ENCODE results near the gene ING5.
A peak's percentile ranks its signal among the peaks of the same experiment; 100 is the strongest.
"Not testable (repeated sequence)": the region's sequence is repeated elsewhere in the genome, so short reads cannot be mapped to it uniquely, and the experiment has no call there.

Gene ING5

GRCh38 chr2:241743008-241743407 is 41.2 kb downstream of the ING5 start:
- DNase-seq, result not testable (repeated sequence)

DNA sequence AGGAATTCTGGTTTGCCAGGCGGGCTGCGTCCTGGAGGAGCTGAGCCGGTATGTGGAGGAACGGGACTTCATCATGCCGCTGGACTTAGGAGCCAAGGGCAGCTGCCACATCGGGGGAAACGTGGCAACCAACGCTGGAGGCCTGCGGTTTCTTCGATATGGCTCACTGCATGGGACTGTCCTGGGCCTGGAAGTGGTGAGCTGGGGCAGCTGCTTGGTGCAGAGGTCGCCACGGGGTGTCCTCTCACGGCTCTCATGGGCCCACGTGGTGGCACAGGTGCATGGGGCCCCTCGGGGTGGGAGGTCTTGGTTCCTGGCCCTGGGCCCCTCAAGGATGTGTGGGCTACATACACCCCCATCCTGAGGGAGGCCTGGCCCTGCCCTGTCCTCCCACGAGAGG is 41.8 kb downstream of the ING5 start:
- no peak for DNase-seq

DNA sequence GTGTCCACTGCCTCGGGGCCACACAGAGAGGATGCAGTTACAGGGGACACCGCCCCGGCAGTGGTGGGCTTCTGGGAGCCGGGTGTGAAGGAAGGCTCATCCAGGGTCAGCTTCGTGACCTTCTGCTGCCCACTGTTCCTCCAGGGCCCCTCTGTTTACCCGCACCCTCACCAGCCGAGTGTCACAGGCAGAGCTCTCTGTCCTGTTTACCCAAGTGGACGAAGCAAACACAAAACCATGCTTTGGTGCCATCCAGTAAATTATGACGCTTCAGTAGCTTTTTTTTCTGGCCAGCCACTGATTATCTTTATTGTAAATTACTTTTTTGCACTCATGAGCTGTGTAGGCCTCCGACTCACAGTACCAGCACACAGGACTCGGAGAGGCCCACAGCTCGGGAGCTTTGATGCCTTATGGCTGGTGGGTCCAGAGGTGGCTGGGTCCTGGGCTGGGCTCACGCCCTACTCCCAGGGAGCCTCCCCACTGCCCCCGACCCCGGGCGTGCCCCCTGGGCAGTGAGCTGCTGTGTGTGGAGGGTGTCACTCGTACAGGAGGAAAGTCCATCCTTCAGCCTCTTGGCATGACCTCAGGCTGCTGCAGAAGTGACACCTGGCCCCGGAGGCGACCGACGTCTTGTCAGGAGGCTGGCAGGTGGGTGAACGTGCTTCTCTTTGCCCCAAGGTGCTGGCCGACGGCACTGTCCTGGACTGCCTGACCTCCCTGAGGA is 42.4 kb downstream of the ING5 start:
- DNase-seq, result no peak

DNA sequence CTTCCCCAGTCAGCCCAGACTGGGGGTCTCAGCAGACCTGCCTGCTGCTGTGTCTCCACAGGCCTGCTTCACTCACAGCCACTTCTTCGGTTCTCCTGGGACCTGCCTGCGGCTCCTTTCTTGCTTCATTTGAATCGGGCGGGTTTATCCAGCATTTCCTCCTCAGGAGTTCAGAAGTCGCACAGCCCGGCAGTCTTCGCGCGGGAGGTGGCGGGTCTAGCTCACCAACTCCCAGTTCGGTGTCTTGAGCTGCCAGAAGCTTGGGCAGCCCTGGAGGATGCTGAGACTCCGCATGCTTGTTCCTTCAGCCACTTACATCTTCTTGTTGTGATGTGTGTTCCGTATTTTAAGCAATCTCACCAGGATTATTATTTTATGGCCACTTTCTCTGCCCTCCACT is 43.4 kb downstream of the ING5 start:
- no peak for DNase-seq

GRCh38 chr2:241746084-241746483 is 44.2 kb downstream of the ING5 start:
- DNase-seq, result no peak

DNA sequence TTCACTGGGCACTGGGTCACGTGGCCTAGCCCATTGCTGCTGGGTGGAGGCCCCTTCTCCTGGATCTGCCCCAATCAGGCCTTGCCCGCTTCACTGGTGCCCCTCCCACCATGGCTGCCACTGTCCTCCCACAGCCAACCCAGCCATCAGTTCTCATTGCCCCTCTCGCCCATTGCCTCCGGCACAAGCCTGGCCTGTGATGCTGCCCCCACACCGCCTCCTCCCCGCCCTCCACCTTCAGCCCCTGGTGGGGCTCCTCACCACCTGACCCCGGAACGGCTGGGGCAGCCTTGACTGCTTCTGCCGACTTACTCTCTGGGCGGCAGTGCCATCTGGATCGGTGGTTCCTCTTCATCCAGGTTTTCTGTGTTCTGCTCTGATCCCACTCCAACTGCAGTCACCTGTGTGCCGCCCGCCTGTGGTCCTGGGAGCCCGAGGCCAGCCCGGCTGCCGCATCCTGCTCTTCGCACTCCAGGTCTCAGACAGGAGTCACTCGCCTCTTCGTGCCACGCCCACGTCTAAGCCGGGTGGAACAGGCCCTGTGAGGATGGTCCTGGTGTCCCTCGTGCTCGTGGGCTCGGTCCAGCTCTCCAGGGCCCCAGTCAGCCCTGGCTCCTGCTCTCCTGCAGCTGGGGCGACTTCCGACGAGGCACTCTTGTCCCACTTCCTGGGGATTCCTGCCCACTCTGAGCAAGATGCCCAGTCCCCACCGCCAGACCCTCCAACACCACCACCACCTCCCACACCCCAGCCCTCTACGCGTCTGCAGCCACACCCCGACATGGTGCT is 46.8 kb downstream of the ING5 start:
- DNase-seq, result no peak

DNA sequence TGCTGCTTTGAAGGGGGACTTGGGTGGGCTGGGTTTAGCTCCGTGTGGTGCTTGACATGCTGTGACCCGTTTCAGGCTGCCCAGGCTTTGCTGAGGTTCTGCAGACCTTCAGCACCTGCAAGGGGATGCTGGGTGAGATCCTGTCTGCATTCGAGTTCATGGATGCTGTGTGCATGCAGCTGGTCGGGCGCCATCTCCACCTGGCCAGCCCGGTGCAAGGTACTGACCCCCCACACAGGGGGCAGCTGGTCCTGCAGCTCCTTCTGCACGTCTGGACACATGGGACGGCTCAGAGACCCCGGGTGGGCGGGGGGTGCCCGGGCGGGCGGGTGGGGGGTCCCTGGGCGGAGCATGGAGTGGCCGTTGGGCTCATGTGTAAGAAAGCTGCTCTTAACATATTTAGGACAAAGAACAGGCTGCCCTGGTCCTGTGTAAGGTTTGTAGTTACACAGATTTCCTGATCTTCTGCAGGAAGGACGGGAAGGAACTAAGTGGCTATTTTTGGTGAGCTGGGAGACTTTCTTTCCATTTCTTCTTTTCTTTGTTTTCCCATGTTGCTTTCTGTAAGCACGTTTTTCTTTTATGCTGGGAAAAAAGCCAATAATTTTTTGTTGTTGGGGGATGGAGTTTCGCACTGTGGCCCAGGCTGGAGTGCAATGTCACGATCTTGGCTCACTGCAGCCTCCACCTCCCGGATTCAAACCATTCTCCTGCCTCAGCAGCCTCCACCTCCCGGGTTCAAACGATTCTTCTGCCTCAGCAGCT is 48.4 kb downstream of the ING5 start:
- no peak for DNase-seq

DNA sequence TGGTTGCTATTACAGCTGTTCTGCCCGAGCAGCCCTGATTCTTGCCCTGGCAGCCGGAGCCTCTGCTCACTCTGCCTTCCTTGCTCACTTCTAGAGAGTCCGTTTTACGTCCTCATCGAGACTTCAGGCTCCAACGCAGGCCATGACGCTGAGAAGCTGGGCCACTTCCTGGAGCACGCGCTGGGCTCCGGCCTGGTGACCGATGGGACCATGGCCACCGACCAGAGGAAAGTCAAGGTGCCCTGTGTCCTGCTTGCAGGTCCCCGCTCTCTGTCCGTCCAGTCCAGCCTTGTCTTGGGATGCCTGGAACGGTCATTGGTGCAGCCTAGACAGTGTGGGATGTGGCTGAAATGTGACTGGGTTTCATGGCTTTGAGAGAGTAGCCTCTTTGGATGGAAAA is 49.3 kb downstream of the ING5 start:
- DNase-seq, result no peak

DNA sequence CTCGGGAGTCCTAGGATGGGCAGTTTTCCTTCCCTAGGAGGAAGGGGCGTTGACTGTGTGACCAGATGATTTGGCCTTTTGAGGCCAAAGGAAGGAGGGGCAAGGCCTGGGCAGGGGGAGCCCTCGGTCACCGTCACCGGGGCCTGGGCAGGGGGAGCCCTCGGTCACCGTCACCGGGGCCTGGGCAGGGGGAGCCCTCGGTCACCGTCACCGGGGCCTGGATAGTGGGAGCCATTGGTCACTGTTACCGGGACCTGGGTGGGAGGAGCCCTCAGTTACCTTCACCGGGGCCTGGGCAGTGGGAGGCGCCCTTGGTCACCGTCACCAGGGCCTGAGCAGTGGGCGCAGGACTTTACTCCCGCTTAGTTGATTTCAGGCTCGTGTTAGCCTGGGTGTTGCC is 49.9 kb downstream of the ING5 start:
- no peak for DNase-seq

DNA sequence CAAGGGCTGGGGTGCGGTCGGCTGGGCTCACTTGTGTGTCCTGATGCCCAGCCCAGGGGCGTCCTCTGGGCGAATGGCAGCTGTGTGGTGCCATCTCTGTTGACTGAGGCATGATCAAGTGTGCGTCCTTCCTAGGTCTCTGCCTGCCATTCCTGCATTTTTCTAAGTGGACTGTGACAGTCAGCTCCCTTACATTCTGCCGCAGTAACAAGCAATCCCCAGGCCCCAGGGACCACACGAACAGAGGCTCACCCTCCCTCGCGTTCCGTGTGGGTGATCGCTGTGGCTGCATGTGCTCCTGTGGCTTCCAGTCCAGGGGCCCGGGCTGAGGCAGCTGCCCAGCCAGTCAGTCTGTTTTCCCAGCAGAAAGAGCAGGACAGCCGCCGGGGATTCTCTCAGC is 50.4 kb downstream of the ING5 start:
- DNase-seq, result no peak

GRCh38 chr2:241752689-241753276 is 50.9 kb downstream of the ING5 start:
- no peak for DNase-seq

DNA sequence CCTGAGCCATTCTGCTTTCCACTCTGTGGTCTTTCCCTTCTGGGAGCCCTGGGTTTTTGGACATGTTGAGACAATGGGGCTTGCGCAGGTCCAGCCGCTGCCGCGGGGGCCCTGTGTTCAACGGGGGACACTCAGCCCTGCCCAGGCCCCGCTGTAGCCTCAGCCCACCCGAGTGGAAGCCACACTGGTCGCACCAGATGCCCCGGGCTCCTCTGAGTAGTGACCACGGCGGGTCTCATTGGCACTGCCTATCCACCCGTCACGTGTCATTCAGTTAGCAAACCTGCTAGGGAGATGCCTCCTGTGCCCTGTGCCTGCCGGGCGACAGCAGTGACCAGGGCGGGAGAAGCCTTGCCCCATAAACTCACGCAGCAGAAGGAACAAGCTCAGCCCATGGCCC is 51.7 kb downstream of the ING5 start:
- DNase-seq, result no peak

DNA sequence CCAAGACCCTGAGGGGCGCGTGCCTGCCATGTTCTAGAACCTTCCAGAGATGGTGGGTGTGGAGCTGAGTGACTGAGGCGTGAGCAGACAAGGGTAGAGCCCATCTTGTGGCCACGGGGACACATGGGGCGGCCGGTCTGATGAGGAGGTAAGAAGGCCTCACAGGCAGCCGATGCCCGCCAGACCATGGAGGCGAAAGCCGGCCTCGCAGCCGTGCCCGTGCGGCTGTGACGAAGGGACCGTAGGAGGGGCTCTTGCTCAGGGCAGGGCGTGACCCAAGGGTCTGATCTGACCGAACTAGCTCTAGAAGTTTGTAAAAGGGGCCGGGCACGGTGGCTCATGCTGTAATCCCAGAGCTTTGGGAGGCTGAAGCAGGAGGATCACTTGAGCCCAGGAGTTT is 52.2 kb downstream of the ING5 start:
- no peak for DNase-seq

DNA sequence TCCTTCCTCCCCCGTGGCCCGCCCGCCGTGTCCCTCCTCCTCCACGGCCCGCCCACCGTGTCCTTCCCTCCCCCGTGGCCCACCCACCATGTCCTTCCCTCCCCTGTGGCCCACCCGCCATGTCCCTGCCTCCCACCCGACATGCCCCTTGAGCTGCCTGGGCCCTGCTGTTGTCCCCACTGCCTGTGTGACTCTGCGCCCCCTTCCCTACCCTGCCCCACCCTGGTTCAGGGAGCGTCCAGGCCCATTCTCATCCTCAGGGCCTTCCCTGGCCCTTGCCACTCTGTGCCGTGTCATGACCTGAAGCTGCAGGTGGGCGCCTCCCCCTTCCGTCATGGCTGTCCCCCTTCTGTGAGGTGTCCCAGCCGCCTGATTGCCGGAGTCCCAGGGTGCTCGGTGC is 53.3 kb downstream of the ING5 start:
- DNase-seq, result no peak

DNA sequence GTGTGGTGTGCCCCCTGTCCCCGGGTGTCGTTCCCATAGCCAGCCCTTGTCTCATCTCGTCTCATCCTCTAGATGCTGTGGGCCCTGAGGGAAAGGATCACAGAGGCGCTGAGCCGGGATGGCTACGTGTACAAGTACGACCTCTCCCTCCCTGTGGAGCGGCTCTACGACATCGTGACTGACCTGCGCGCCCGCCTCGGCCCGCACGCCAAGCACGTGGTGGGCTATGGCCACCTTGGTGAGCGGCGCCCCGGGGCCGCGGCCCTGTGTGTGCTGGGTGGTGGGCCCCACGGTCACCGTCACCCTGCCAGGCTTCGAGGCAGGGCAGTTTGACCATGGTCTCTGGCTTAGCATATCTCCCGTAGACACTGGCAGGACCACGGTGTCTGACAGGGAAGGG is 53.9 kb downstream of the ING5 start:
- no peak for DNase-seq

- no peak for DNase-seq
These were observed 57.4 kb downstream of the ING5 start for GRCh38 chr2:241759067-241759807.

DNA sequence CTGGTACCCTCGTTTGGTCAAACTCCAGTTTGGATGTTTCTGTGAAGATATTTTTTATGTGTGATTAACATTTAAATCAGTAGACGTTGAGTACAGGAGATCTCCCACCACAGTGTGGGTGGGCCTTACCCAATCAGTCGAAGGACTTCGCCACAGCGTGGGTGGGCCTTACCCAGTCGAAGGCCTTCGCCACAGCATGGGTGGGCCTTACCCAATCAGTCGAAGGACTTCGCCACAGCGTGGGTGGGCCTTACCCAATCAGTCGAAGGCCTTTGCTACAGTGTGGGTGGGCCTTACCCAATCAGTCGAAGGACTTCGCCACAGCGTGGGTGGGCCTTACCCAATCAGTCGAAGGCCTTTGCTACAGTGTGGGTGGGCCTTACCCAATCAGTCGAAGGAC is 58.1 kb downstream of the ING5 start:
- DNase-seq, result not testable (repeated sequence)

- DNase-seq, result no peak
These were observed 58.5 kb downstream of the ING5 start for GRCh38 chr2:241760301-241760771.

DNA sequence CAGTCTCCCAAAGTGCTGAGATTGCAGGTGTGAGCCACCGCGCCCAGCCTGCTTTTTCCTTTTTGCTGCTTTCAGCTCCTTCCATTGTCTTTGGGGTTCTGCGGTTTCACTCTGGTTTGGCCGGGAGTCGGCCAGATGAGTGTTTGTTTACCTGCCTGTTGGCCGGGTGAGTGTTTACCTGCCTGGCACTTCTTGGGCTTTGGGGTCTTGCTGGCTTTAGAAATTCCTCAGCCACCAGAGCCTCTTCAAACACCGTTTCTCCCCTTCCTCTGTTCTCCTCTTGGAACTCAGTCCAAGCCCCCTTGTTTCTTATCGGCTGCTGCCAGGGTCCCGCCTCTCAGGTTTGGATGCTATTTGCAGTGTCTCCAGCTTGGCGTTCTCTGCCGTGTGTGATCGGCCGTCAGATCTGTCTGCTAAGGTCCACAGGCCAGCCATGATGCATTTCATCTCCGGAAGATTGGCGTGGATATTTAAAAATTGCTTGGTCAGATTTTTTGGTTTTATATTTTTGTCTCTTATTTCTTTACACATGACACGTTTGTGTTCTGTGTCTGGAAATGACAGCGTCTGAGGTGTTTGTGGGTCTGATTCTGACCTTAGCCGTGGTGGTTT is 60.6 kb downstream of the ING5 start:
- peak; percentile 28 for DNase-seq

- peak; percentile 63 for DNase-seq
These were observed 61.1 kb downstream of the ING5 start for GRCh38 chr2:241762933-241763369.

DNA sequence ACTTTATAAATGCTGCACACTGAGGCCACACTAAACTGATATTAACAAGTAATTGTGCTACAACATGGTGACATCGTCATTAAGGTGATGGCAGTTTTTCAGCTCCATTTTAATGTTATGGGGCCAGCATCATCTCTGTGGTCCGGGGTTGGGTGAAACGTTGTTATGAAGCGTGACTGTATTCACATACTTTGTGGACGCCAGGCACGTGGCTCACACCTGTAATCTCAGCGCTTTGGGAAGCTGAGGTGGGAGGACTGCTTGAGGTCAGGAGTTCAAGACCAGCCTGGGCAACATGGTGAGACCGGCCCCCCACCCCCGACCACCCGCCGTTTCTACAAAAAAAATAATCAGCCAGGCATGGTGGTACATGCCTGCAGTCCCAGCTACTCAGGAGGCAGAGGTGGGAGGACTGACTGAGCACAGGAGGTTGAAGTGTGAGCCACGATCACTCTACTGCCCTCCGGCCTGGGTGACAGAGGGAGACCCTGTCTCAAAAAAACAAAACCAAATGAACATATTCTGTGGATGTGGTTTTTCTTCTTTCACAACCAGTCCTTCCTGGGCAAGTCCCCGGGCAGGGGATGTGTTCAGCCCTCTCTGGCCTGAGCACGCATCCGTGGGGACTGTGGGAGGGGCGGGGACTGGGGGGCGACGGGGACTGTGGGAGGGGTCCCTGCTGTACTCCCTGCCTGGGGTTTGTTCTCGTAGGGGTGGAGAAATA is 61.9 kb downstream of the ING5 start:
- peak; percentile 21 for DNase-seq

All from activated T-cell treated with anti-CD3 and anti-CD28 coated beads, Interleukin-2, amount 50 U/mL, for 1 hour (primary cell).